Colonic mucosa (tissue), 4 donors: Measurements from ENCODE around the gene KLHL7. TPM values are rescaled to one million over a fixed set of nuclear protein-coding genes. Genes with fewer than 3 reads are reported as not detected.
A peak's percentile ranks its signal among the peaks of the same experiment; 100 is the strongest.

Experiments
- DNase-seq: peaks from one replicate; pipeline ENCODE4 v3.0.0-alpha.2; 2020
- H3K27ac ChIP-seq: fragments of 200-600 bp; one replicate; pipeline ENCODE4 v1.8.0; 2021
- H3K27me3 ChIP-seq: fragments of 200-600 bp; one replicate; pipeline ENCODE4 v1.8.0; 2021
- H3K36me3 ChIP-seq: fragments of 200-600 bp; one replicate; pipeline ENCODE4 v1.8.0; 2021
- H3K4me1 ChIP-seq: fragments of 200-600 bp; one replicate; pipeline ENCODE4 v1.8.0; 2021; ENCODE audit warnings: mild to moderate bottlenecking
- H3K4me3 ChIP-seq: fragments of 200-600 bp; one replicate; pipeline ENCODE4 v1.8.0; 2021
- H3K9ac ChIP-seq, 2 donors: one replicate each; pipeline ENCODE4 v1.7.0; 2013; ENCODE audit warnings: control low read depth in 2 of 2, low read depth in 2 of 2, low read length in 2 of 2
- H3K9me3 ChIP-seq: fragments of 200-600 bp; one replicate; pipeline ENCODE4 v1.8.0; 2021
- CTCF ChIP-seq: fragments of 200-600 bp; IDR thresholded peaks from one replicate; pipeline ENCODE4 v1.8.0; 2022; ENCODE audit warnings: antibody characterized with exemption, mild to moderate bottlenecking
- intact Hi-C: fragments of 100-400 bp; cut with DNase I; formaldehyde crosslinking; loops from one replicate; pipeline ENCODE4 v1.14.1; 2022
- total RNA-seq, 2 donors: library from RNA; stranded (reverse); fragmentation: NEBNext Ultra II Directional in 1 of 2; extraction: Animal tissue kit (Norgen Biotek cat#: 25700) in 1 of 2; gene quantifications; one replicate each; pipeline ENCODE4 v1.2.1, GENCODE V29; 2021
- donor health status: healthy.
- donor health status: DM: no; HTN: no; CAD: no.
- donor health status: DM: no; HTN: no; CAD: no.

KLHL7 gene
- 10 to 100 TPM; 16.5 to 17.0 TPM for total RNA-seq

- peak; percentile 98 for DNase-seq
- intact Hi-C loops, result no loop called here
- H3K4me1 ChIP-seq, result peaks cover 6% of the 10 kb centered on the region
- no peaks in the 10 kb centered on the region for H3K27me3 ChIP-seq
- no peaks in the 10 kb centered on the region for H3K9me3 ChIP-seq
- H3K4me3 ChIP-seq, result peak within 1 kb of the TSS; percentile 88
- peak within 1 kb of the TSS; percentile 94 to 97 for H3K9ac ChIP-seq
- TF ChIP-seq CTCF, result no peak
- peak within 1 kb of the TSS; percentile 89 for H3K27ac ChIP-seq
- no peaks in the 10 kb centered on the region for H3K36me3 ChIP-seq
Measured at GRCh38 chr7:23105644-23106056, at the start of gene KLHL7. TSS of gene KLHL7 (plus strand) at chr7:23105785. CDS start at chr7:23106027, 242 bp downstream.

- Histone ChIP-seq H3K36me3 (no peaks in the 10 kb centered on the region), H3K27me3 (no peaks in the 10 kb centered on the region), H3K4me1 (no peaks in the 10 kb centered on the region), H3K9me3 (no peaks in the 10 kb centered on the region), H3K4me3 (no peak overlapping the region), H3K27ac (no peak overlapping the region), H3K9ac (no peak overlapping the region)
- no peak for DNase-seq
- intact Hi-C loops, result loop anchor here (5.0 to 10.0 kb wide), 2 partner anchors 204 to 501 kb away; no protein-coding TSS in a partner anchor
- no peak for TF ChIP-seq CTCF
Measured at GRCh38 chr7:23058408-23059096, 47.0 kb upstream of the KLHL7 start.

- H3K9ac ChIP-seq, result no peak overlapping the region
- intact Hi-C loops, result no loop called here
- no peak for TF ChIP-seq CTCF
- no peaks in the 10 kb centered on the region for H3K27me3 ChIP-seq
- no peak for DNase-seq
- no peak overlapping the region for H3K4me3 ChIP-seq
- no peaks in the 10 kb centered on the region for H3K9me3 ChIP-seq
- no peaks in the 10 kb centered on the region for H3K4me1 ChIP-seq
- H3K27ac ChIP-seq, result no peak overlapping the region
- no peaks in the 10 kb centered on the region for H3K36me3 ChIP-seq
Measured at GRCh38 chr7:23061327-23061726, 44.3 kb upstream of the KLHL7 start.

- H3K36me3 ChIP-seq, result no peaks in the 10 kb centered on the region
- no peak overlapping the region for H3K27ac ChIP-seq
- H3K4me3 ChIP-seq, result no peak overlapping the region
- no peak for DNase-seq
- no peaks in the 10 kb centered on the region for H3K27me3 ChIP-seq
- no peaks in the 10 kb centered on the region for H3K4me1 ChIP-seq
- TF ChIP-seq CTCF, result no peak
- no peaks in the 10 kb centered on the region for H3K9me3 ChIP-seq
- no peak overlapping the region for H3K9ac ChIP-seq
- intact Hi-C loops, result no loop called here
Measured at GRCh38 chr7:23062452-23062851, 43.1 kb upstream of the KLHL7 start.

- intact Hi-C loops, result loop anchor here (5.0 kb wide), 1 partner anchor 339 kb away; the partner anchor contains the start of gene IL6
- TF ChIP-seq CTCF, result no peak
- Histone ChIP-seq H3K36me3 (no peaks in the 10 kb centered on the region), H3K9me3 (no peaks in the 10 kb centered on the region), H3K4me3 (no peak overlapping the region), H3K9ac (no peak overlapping the region), H3K27ac (no peak overlapping the region), H3K27me3 (no peaks in the 10 kb centered on the region), H3K4me1 (no peaks in the 10 kb centered on the region)
- DNase-seq, result no peak
Measured at GRCh38 chr7:23065974-23066373, 39.6 kb upstream of the KLHL7 start.
